Femur (tissue), 1 donor: Measurements from ENCODE around the gene MYORG.

Source experiments
- DNase-seq: peaks from one replicate; pipeline ENCODE4 v3.0.0-alpha.2; 2017

Gene MYORG

DNA sequence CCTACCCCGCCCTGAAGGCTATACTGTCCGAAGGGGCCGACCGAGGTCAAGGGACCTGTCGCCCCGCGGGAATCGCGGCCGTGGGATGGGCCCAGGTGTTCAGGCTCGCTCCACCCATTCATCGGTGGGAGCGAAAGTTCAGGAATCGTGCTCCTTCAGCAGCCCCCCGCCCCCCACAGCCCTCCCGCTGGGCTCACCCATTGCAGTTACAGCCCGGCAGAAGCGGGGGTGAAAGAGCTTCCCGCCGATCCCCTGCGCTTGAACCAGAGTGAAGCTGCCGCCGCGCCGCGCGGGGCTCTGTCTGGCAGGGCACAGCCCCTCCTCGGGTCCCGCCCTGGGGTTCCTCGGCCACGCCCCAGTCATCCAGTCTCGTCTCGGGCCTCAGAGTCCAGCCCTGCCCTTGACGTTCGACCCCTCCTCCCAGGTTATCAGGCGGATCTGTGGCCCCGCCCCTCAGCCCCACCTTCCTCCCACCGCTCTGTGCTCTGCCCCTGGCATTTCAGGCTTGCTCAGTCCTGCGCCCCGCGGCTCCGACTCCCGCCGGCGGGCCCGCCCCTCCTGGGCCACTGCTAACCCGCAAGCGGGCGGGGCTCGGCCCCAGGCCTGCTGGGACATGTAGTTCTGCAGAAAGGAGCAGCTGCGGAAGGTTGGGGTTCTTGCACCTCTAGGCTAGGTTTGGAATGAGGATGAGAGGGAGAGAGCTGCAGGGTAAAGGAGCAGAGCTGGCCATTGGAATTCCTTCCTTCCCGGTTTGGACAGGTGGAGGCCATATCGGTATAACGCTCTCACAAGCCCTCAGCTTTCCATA, at the start of gene MYORG:
TSS of gene MYORG (minus strand) at position 303 of the 808 bp plus-strand sequence. CDS start 3,955 bp downstream, outside the sequence.
- DNase-seq: peak; percentile 93

DNA sequence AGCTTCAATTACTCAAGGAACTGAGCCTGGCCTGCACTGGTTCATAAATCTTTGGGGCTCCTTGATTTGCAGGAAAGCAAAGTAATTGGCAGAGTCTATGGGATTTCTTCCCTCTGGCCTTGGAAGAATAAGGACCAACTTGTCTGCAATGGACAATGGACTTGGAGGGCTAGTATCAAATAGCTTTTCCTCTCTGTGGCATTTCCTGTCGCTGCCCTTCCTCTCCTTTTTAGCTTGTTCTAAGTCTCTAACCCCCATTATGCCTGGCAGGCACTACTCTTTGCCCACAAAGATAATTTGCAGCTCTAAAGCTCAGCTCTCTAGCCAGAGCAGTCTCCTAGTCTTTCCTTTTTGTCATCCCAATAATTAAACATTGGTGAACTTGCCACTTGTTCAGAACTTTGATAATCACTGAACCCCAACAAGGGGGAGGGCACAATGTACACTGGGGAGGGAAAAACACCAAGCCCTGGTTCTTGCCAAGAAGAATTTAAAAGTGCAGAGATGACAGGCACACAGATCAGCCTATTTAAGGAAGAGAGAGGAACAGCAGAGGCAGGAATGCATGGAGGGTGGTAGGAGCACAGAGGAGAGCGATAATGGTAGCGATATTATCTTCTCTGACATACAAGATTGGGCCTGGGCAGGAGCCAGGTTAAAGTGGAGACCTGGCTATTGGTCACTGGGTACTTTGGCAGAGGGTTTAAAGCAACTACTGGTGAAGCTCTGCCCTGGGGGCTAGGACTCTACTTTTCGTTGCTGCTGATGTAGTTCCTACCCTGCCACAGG, 43.2 kb upstream of the MYORG start:
- DNase-seq: no peak

DNA sequence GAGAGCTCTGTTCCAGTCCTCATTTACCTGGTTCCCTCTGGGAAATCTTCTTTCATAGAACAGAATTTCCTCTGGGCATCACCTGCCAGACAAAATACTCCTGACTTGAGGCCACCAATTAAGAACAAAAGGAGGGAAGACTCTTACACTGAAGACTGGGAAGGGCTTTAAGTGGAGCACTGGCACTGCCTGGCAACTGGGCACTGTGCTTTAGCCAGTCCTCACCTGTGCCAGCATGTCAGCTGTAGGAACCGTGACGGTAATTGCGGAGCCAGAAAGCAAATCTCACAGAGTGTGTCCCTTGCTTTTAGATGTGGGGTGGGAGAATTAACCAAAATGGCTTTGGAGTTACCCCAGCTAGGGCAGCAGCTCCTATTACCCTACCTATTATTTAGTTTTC, 41.0 kb upstream of the MYORG start:
- DNase-seq: no peak

DNA sequence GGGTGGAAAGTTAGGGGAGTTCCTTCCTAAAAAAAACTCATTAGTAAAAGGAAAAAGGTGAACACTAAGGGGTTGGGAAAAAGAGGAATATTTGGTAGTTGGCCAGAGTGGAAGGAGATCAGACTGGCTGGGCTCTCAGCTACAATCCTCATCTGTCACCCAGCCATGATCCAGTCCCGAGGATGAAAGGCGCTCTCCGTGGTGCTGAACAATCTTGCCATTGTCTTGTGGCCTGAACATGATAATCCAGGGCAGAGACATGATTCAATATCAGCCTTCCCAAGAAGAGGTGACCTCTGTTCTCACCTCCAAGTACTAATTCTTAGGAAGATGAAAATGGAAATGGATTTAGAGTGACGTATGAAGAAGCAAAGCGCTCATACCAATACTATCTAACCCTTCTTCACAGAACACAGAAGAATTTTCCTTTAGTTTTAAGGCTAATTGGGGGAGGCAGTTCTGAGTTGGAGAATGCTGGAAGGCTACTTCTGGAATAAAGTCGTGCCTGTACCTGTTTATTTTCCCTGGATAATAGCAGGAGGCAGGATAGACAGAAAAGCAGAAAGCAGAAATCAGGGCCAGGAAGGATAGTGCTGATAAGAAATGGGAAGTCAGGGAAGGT, 36.6 kb upstream of the MYORG start:
- peak; percentile 70 for DNase-seq

DNA sequence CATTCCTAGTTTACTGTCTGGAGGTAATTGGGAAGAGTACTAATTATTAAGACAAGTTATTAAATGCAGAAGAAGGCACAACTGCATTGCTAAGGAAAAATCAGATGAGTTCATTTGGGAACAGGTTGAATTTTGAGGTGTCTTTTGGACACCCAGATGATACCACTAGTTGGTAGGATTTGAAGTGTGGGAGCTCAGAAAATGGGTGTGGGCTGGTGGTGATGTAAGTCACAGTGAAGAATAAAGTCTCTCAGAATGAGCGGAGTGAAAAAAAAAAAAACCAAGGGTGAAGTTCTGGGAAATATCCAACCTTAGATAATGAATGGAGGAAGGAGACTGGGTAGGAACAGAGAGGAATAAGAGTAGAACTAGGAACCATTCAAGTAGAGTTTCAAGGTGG, 35.6 kb upstream of the MYORG start:
- DNase-seq: no peak

DNA sequence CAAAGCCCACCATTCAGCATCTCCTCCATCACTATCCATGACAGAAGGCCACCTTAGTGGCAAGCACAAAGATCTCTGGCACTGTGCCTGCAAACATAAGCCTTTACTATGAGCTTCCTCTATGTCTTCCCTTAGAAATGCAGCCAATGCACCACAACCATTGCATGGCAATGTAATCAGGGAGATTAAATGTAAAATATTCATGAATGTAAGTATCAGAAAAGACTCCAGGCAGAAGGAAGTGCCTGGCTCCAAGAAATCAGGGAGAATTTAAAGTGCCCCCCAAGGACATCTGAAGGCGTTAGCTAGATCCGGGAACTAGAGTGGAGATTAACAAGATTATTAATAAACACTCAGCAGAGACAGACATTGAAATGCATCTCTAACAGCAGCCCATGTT, 32.5 kb upstream of the MYORG start:
- no peak for DNase-seq

DNA sequence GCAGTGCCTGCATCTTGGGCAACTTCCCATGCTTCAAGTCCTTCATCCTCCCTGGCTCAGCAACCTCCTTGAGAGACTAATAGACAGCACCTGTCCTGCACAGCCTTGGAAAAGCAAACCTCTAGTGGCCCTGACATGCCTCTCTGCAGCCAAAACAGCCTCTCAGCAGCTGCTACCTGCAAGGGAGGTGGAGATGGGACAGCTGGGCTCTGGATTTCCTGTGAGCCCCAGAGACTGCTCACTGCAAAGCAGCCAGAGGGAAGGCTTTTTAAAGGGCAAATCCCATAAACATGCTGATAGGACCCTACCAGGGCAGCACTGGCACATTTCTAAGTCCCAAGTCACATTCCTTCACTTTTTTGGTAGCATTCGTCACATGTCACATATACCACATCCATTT, 31.5 kb upstream of the MYORG start:
- DNase-seq: no peak

DNA sequence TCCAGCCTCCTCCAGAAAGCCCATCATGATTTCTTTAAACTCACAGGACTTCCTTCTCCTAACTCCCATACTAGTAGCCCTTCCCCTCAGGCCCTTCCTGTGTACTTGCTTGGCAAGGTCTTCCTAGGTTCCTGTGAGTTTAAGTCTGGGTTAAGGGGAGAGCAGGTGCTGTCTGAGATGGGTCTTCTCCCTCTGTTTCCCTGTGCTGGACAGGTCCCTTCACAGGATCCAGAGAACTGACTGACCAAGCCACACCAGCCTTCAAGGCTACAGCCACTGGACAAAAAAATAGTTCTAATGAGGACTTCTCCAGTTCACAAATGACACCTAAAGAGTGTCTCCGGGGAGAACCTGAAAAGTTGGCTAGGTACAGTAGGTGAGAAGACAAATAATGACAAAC, 29.5 kb upstream of the MYORG start:
- no peak for DNase-seq

DNA sequence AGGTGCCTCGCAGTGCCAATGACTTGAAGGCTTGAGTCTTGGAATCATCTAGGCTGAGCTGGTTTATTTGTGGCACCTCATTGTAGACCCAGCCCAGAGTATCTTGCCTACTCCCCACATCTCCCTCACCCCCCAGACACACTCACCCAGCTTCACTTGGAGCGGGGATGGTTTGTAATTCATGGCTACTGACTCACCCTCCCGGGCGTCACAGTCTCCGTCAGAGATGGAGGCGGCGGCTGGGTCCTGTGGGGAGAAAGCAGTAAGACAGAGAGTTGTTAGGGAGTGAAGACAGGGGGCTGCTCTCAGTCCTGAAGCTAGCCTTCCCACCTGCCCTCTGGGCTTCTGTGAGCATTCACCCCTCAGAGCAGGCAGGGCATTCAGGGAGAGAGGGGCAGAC, 29.0 kb upstream of the MYORG start:
- no peak for DNase-seq

DNA sequence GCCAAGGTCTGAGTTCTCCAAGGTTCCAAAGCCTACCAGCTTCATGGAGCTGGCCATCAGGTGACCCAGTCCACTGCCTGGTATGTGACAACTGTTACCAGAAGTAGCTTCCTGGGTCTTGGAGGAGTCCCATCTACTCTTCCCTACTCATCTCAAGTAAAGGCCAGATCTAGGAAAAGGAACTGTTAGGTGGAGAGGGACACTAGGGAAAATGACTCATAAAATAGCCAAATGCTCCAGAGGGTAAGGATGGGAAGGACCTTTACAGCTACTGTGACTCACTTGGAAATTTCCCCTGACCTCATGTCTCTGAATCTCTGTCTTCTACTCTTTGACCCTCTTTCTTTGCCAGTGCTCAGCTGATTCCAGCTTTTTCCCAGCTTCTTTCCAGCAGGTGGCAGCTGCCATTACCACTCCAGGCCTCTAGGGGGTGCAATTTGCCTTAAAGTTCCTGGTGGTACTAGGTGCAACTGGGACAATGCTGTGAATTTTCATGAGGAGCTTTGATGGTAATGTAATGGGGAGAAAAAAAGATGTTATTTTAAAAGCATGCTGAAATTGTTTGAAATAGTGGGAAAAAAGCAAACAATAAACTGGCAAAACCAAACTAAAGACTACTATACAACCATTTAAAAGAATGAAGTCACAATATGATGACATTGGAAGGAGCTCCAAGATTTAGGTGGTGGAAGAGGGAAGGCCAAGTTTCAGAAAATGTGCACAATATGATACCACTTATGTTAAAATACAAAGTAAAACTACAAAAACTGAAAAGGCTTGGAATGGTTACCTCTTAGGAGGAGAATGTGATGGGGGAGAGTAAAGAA, 27.1 kb upstream of the MYORG start:
- DNase-seq: peak; percentile 65

DNA sequence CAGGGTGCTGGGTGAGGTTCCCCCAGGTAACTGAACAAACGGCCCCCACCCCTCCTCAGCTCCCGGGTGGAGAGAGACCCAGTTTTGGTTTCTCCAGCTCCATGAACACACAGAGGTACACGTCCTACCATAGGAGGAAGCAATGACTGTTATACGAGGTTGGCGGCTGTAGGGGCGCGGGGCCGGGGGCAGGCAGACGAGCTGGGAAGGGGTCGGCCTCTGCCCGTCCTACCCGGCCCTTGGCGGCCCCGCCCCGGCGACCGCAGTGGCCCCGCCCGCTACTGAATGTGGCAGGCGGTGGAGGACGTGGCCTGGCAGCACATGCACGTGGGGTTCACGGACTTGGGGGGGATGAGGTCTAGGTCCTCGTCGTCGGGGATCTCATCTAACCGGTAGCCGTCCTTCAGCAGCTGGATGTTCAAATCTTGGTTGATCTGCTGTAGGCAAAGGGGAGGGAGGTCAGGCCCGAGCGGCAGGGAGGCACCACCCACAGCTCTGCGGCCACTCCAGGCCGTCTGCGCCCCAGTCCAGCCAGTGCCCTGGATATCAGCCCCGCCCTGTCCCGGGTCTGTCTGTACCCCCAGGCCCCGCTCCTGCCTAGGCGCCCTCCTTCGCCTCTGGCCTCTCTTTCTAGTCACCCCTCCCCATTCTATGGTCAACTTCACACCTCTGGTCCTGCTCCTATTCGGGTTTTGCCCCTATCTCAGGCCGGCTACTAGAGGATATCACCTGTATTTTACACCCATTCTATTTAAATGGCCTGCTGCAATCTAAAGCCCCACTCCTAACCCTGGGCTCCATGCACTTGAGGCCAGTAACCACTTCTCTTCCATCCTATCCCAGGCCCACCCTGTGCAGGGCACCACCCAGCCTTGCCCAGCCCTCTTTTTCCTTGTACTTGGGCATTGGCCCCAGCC, 24.2 kb upstream of the MYORG start:
- no peak for DNase-seq

DNA sequence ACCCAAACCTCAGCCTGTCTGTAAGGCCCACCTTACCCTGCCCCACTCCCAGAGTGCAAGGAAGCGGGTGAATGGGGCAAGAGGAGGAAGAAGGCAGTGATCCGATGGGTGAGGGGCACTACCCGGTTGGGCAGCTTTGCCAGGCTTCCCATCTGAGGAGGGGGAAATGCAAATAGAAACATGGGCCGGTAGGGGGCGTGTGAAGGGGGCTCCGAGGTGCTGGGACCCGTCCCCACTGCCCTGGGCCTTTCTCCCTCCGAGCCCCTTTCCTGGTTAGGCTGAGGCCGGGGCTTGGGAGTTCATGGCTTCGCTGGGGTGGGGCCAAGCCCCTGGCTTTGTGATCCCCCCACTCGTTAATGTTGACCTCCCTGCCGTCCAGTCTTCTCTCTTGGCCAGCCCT, 23.6 kb upstream of the MYORG start:
- DNase-seq: no peak

DNA sequence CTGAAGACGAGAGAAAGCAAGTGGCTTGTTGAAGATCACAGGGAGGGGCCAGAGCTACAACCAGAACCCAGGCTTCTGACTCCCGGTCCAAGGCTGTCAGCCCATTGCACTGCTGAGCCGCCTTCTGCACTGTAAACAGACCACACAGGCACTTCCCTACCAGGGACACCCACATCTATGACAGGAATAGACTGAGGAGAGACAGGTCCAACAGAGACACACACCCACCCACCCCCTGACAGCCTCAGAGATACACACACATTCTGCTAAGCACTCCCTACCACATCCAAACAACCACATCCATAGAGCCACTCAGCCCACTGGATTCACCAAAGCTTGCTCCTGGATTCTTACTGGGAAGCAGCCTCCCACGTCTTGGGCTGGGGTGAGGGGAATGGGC, 23.0 kb upstream of the MYORG start:
- DNase-seq: no peak

DNA sequence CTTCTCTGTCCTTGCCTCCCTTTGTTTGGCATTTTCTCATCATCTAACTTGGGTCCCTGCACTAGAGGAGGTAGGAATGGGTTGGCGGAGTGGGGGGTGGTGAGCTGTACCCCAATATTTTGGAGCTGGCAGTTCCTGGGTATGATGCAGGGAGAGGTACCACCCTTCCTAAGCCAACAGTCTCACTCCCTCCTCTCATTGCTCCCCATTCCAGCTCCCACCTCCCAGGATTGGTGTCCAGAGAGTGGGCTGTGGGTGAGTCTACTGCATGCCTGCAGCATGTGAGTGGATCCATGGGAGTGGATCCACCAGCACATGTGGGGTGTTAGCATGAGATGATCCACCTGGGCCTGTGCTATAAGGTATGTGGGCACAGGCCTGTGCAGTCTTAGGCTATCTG, 22.2 kb upstream of the MYORG start:
- DNase-seq: no peak

DNA sequence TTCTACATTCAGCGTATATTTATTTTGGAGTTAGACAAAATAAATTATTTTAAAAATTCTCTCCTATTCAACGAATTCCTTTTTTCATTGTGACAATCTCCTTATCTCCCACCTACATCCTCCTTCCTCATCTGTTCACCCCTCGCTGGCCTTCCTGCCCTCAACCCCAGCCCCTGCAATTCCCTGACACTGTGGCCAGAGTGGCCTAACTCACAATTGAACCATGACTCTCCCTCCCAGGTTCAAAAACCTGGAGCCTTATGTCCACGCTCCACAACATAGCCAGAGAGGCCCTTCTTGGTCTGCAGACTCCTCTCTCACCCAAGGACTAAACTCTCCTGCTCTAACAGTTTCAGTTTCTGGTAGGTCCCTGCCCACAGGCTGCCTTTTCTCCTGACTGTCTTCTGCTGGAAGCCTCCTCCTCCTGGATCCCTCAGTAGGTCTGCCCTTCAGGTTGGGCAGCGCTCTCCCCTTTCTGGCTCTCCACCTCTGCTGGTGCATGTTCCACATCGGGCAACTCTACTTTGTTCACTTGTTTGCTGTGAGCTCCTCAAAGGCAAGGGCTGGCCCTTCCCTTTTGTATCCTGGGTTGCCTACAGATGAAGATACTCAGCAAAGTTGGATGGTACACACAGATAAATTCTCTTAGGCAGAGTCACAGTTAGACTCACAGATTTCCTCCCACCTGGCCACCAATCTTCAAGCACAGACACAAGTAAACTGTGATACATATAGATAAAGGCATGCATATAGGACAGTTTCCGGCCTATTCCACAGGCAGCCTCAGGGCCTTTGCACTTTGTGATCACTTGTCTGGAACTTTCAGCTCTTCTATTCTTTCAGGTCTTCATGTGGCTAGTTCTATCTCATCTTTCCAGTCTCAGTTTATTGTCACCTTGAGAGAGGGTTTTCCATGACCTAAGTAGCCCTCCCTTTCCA, 19.8 kb upstream of the MYORG start:
- no peak for DNase-seq

DNA sequence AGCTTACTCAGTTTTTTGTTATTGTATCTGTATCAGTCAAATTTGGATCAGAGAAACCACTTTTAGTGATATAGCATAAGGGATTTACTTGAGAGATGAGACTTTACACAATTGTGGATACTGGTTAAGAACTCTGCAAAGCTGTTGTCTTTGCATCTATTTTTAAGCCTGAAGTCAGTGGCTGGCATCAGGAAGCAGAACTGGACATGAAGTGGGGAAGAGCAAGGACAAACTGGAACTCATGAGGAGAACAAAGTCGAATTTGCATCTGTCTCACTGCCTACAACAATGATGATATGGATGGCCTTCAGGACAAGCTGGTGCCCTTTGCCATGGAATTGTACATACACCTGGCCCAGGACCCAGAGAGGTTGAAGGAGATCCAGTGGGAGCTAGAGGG, 15.8 kb upstream of the MYORG start:
- DNase-seq: no peak

DNA sequence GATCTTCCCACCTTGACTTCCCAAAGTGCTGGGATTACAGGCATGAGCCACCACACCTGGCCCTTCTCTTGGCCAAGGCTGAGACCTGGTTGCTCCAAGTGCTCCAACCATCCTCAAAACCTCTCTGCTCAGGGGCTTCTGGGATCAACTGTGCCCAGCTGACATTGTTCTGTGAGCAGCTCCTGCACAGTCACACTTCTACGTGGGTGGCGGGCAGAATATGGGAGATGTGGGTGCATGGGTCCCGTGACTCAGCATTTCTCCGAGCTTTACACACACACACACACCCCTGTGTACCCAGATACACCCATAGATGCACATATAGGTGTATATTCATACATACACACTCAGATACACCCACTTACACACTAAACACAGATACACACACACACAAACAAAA, 10.5 kb upstream of the MYORG start:
- no peak for DNase-seq

DNA sequence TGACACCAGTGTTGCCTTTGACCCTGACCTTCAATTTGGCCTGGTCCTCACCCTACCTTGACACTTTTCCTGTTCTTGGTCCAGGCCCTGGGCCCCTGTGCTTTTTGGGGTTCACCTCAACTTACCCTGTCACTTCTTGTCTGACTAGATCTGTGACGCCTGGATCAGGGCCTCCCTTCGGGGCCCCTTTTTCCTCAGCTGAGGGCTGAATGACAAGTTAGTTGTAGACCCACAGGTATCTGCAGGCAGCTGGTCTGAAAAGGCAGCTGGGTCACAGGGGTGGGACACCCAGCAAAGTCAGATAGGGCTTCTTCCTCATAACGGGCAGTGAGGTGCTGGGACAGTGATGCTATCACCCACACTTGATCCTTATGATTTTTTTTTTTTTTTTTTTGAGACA, 10.0 kb upstream of the MYORG start:
- no peak for DNase-seq

DNA sequence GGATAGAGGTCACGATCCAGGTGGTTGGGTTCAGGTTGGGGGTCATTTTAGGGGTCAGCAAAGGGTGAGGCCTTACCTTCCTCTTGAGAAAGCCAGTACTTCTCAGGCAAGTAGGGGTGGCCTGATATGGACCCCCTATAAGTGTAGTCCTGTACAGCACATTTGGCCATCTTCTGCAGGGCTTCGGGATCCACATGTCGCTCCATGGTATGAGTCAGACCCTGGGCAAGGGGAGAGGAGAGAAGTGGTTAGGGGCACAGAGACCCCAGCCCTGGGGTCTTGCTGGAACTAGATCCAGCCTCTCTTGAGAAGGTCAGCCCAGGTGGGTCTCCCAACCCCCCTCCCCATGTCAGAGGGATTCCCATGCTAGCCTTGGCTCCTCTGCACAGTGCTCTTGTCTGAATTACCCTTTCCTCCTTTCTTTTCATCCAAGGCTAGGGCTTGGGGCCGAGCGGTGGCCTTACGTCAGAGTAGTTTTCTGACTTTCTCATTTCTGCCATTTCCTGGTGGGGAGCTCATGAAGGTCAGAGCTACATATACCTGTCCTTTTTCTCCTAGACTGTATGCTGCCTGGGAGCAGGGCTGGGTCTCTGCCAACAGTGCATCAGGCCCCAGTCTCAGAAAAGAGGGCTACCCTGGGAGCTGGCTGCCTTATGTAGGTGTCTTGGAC, 9.0 kb upstream of the MYORG start:
- DNase-seq: no peak
